Right cardiac atrium (tissue), 5 donors: ENCODE data around the gene MPHOSPH8. TPM values are rescaled to one million over a fixed set of nuclear protein-coding genes. Genes with fewer than 3 reads are reported as not detected.

ENCODE experiments used
- ATAC-seq, 2 donors: fragments of 200-7000 bp; cut with Tn5 transposase; one replicate each; pipeline versions ENCODE4 v1.8.0 to v1.9.1; 2020; ENCODE audit warnings: moderate library complexity in 2 of 2, mild to moderate bottlenecking in 1 of 2
- DNase-seq, 3 donors: peaks; one replicate each; pipeline ENCODE4 v3.0.0-alpha.2; 2020
- H3K27ac ChIP-seq: one replicate; pipeline ENCODE4 v1.5.1; 2013; ENCODE audit warnings: mild to moderate bottlenecking, low read length, control low read depth, moderate library complexity
- H3K27me3 ChIP-seq: one replicate; pipeline ENCODE4 v1.6.1; 2013; ENCODE audit not compliant: control insufficient read depth, insufficient read depth
- H3K4me1 ChIP-seq: one replicate; pipeline ENCODE4 v1.6.1; 2013; ENCODE audit warnings: low read length; ENCODE audit not compliant: control insufficient read depth, insufficient read depth
- H3K4me3 ChIP-seq: one replicate; pipeline ENCODE4 v1.5.1; 2013; ENCODE audit warnings: low read length, control low read depth
- H3K9me3 ChIP-seq: one replicate; pipeline ENCODE4 v1.6.1; 2013; ENCODE audit warnings: low read length; ENCODE audit not compliant: control insufficient read depth
- WGBS: extraction: QIAGEN DNeasy Blood & Tissue Kit; methylation state at CpG from one replicate; pipeline ENCODE4 v1.1.7; 2013; 5-methylcytosine and 5-hydroxymethylcytosine counted together
- intact Hi-C, 4 donors: fragments of 100-400 bp; cut with DNase I; formaldehyde crosslinking; loops; one replicate each; pipeline versions ENCODE4 v1.11.0 to v1.14.0; 2022 to 2023
- polyA plus RNA-seq: library from polyadenylated mRNA; stranded (reverse); fragments of 200-250 nt; gene quantifications from one replicate; pipeline ENCODE4 v1.2.3, GENCODE V29; 2013
- total RNA-seq, 4 donors: library from RNA; stranded (reverse); fragmentation: NEBNext Ultra II Directional; extraction: Animal tissue kit (Norgen Biotek cat#: 25700); gene quantifications; one replicate each; pipeline ENCODE4 v1.2.1, GENCODE V29; 2021
- donor health status: healthy with polysubstance abuse.
- donor health status: DM: no; HTN: yes; CAD: no.
- donor health status: DM: no; HTN: no; CAD: no.
- donor health status: DM: no; HTN: yes; CAD: no; lungs with severe emphysema.
- donor health status: DM: yes; HTN: yes; CAD: no.

The MPHOSPH8 gene
- total and polyA plus RNA-seq, 5 donors = 33.0 to 39.1 (median 36.0) TPM

GRCh38 chr13:19664481-19665230 is 31.2 kb downstream of the MPHOSPH8 start:
- no peaks in the 10 kb centered on the region for H3K4me1 ChIP-seq

DNA sequence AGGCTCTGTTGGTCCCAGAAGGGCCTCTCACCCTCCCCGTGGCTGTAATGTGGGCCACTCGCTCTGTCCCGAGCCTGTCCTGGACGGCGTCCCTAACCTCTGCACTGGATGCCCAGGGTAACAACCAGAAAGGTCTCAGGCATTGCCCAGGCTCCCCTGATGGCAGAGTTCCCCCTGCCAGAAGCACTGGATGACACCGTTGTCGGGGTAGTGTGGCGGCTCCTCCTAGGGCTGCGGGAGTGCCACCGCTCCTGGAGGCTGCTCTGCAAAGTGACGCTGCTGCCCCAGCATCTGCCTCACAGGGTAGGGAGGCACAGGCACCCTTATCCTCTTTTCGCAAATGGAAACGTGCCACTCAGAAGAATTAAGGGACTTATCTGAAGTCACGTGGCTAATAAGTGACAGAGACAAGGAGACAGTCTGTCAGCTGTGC is 32.0 kb downstream of the MPHOSPH8 start:
- intact Hi-C loops = no loop called here

More at GRCh38 chr13:19664481-19665230, 31.2 kb downstream of the MPHOSPH8 start:
- intact Hi-C loops = no loop called here
- Histone ChIP-seq H3K4me3 (no peak overlapping the region), H3K9me3 (no peaks in the 10 kb centered on the region), H3K27ac (no peak overlapping the region), H3K27me3 (no peaks in the 10 kb centered on the region)
- no peak for DNase-seq
- WGBS = 83% methylated on average over 14 of the region's 14 CpGs
- peak; percentile 15 to 27 for ATAC-seq

GRCh38 chr13:19668778-19669177 is 35.3 kb downstream of the MPHOSPH8 start:
- DNase-seq (no peak), ATAC-seq (no peak)
- WGBS = 88% methylated on average over 9 of the region's 9 CpGs
- no peak overlapping the region for H3K27ac ChIP-seq
- no peaks in the 10 kb centered on the region for H3K9me3 ChIP-seq
- no peak overlapping the region for H3K4me3 ChIP-seq
- no peaks in the 10 kb centered on the region for H3K27me3 ChIP-seq
- H3K4me1 ChIP-seq = no peaks in the 10 kb centered on the region
- intact Hi-C loops = no loop called here

More for the DNA sequence above, 32.0 kb downstream of the MPHOSPH8 start:
- Histone ChIP-seq H3K27ac (no peak overlapping the region), H3K27me3 (no peaks in the 10 kb centered on the region), H3K4me3 (no peak overlapping the region), H3K9me3 (no peaks in the 10 kb centered on the region), H3K4me1 (no peaks in the 10 kb centered on the region)
- DNase-seq (peak in 1 of 3 donors; percentile 68), ATAC-seq (peak; percentile 74 to 81)
- 63% methylated on average over 14 of the region's 14 CpGs for WGBS

DNA sequence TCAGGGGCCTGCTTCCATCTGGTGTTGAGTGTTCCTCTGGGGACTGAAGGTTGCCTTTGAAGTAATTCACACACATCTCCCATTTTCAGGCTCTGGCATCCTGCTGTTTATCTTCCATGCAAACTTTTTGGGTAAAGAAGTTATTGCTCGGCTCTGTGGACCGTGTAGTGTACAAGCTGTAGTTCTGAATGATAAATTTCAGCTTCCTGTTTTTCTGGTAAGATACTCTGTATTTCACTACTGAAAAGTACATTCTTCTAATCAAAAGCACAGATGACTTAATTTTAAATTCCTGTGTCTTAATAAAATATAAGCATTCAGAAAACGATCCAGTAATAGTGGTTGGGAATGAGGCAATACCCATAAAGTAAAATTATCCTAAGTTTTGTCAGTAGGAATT is 36.7 kb downstream of the MPHOSPH8 start:
- no peaks in the 10 kb centered on the region for H3K9me3 ChIP-seq
- H3K27me3 ChIP-seq = no peaks in the 10 kb centered on the region
- intact Hi-C loops = no loop called here
- ATAC-seq (no peak), DNase-seq (no peak)
- H3K4me3 ChIP-seq = no peak overlapping the region
- H3K27ac ChIP-seq = no peak overlapping the region
- WGBS = 50% methylated on average over 3 of the region's 3 CpGs
- no peaks in the 10 kb centered on the region for H3K4me1 ChIP-seq

DNA sequence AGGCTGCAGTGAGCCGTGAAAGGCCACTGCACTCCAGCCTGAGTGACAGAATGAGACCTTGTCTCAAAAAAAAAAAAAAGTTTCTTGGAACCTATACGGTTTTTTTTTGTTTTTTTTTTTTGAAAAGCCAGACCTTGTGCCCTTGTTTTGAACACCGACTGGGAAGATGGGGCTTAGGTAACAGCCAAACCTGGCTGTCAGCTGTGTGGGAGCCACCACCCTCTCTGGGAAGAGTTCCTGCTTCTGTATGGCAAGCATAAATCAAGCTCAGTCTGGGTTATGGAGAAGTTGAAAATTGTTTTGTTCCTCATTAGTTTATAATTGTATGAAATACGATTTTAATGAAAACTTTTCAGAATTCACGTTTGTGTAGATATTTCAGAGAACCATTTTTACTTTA is 39.5 kb downstream of the MPHOSPH8 start:
- H3K4me1 ChIP-seq = no peaks in the 10 kb centered on the region
- no peak overlapping the region for H3K4me3 ChIP-seq
- DNase-seq (no peak), ATAC-seq (no peak)
- intact Hi-C loops = no loop called here
- H3K27me3 ChIP-seq = no peaks in the 10 kb centered on the region
- 71% methylated on average over 5 of the region's 5 CpGs for WGBS
- H3K27ac ChIP-seq = no peak overlapping the region
- no peaks in the 10 kb centered on the region for H3K9me3 ChIP-seq

GRCh38 chr13:19673473-19674430 is 40.3 kb downstream of the MPHOSPH8 start:
- WGBS = 75% methylated on average over 11 of the region's 11 CpGs

GRCh38 chr13:19674898-19675297 is 41.4 kb downstream of the MPHOSPH8 start:
- intact Hi-C loops = no loop called here
- DNase-seq = no peak
- Histone ChIP-seq H3K4me3 (no peak overlapping the region), H3K9me3 (no peaks in the 10 kb centered on the region), H3K4me1 (no peaks in the 10 kb centered on the region), H3K27ac (no peak overlapping the region), H3K27me3 (no peaks in the 10 kb centered on the region)
- WGBS = 92% methylated on average over 10 of the region's 10 CpGs
- no peak for ATAC-seq

More at GRCh38 chr13:19673473-19674430, 40.3 kb downstream of the MPHOSPH8 start:
- DNase-seq (no peak), ATAC-seq (peak; percentile 47)
- H3K27ac ChIP-seq = peak overlapping the region; percentile 42
- H3K4me1 ChIP-seq = no peaks in the 10 kb centered on the region
- no peaks in the 10 kb centered on the region for H3K9me3 ChIP-seq
- H3K4me3 ChIP-seq = no peak overlapping the region
- intact Hi-C loops = no loop called here
- no peaks in the 10 kb centered on the region for H3K27me3 ChIP-seq

GRCh38 chr13:19676168-19676567 is 42.7 kb downstream of the MPHOSPH8 start:
- ATAC-seq (no peak), DNase-seq (no peak)
- H3K4me3 ChIP-seq = no peak overlapping the region
- WGBS = 91% methylated on average over 3 of the region's 3 CpGs
- no peaks in the 10 kb centered on the region for H3K4me1 ChIP-seq
- no peaks in the 10 kb centered on the region for H3K27me3 ChIP-seq
- intact Hi-C loops = no loop called here
- no peaks in the 10 kb centered on the region for H3K9me3 ChIP-seq
- H3K27ac ChIP-seq = no peak overlapping the region

- no peak for DNase-seq
- no peak overlapping the region for H3K27ac ChIP-seq
- no peak overlapping the region for H3K4me3 ChIP-seq
- 96% methylated on average over 7 of the region's 7 CpGs for WGBS
- intact Hi-C loops = no loop called here
- H3K27me3 ChIP-seq = no peaks in the 10 kb centered on the region
- no peak for ATAC-seq
- no peaks in the 10 kb centered on the region for H3K4me1 ChIP-seq
- no peaks in the 10 kb centered on the region for H3K9me3 ChIP-seq
These were observed 47.3 kb downstream of the MPHOSPH8 start for GRCh38 chr13:19680751-19681150.

GRCh38 chr13:19681517-19681916 is 48.1 kb downstream of the MPHOSPH8 start:
- Histone ChIP-seq H3K4me1 (peaks cover 1% of the 10 kb centered on the region), H3K27me3 (no peaks in the 10 kb centered on the region), H3K27ac (no peak overlapping the region), H3K9me3 (no peaks in the 10 kb centered on the region), H3K4me3 (no peak overlapping the region)
- ATAC-seq = no peak
- DNase-seq = no peak
- intact Hi-C loops = no loop called here
- WGBS = 83% methylated on average over 2 of the region's 2 CpGs

DNA sequence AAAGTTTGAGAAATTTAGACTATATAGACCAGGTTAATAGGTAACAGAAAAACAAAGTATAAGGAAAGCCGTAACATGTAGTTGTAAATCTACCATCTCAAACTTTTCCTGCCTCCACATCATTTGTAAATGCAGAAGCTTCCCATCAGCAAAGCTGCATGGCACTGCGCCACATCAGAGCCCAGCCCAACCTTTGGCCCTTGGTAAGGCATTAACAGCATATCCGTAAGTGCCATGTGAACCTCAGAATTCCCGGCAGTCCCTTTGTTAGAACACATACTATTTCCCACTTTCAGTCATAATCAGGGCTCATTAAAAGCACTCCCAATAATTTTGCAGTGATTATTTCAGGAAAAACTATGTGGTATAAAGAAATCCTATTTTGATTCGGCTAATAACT is 51.6 kb downstream of the MPHOSPH8 start:
- Histone ChIP-seq H3K4me3 (no peak overlapping the region), H3K27ac (no peak overlapping the region), H3K4me1 (peaks cover 1% of the 10 kb centered on the region), H3K27me3 (no peaks in the 10 kb centered on the region), H3K9me3 (no peaks in the 10 kb centered on the region)
- WGBS = 62% methylated on average over 5 of the region's 5 CpGs
- no peak for DNase-seq
- intact Hi-C loops = no loop called here
- ATAC-seq = no peak
